ENCODE results near the gene NFIB. TPM values are rescaled to one million over a fixed set of nuclear protein-coding genes. Genes with fewer than 3 reads are reported as not detected.

NFIB gene
- total and polyA plus RNA-seq, 2 donors (not counting 3 experiments of a cell fraction or from before 2014, with no cell fraction given): 26.4 to 174 TPM

DNA sequence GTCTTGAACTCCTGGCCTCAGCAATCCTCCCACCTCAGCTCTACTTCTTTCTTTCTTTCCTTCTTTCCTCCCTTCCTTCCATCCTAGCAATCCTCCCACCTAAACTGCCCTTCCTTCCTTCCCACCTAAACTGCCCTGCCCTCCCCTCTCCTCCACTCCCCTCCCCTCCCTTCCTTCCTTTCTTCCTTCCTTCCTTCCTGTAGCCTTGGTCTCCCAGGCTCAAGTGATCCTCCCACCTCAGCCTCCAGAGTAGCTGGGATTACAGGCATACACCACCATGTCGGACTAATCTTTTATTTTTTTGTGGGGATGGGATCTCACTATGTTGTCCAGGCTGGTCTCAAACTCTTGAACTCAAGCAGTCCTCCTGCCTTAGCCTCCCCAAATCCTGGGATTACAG lies 65.8 kb downstream of the NFIB start:
- Histone ChIP-seq H3K4me3 (replicated peaks in 1 of 3; ENCODE audit: insufficient read depth in 1 of 3, low read depth in 1 of 3, low read length in 3 of 3) (no peak overlapping the region), H3K4me2 (ENCODE audit: insufficient read depth, low read length) (no peak overlapping the region), H3K27ac (ENCODE audit: insufficient read depth, low read depth, low read length) (no peak overlapping the region), H3K9me1 (replicated peaks; ENCODE audit: control insufficient read depth, extremely low read depth, insufficient read depth, low read length) (no peaks in the 10 kb centered on the region), H3K27me3 (ENCODE audit: control insufficient read depth in 2 of 2, insufficient read depth in 2 of 2, low read length in 2 of 2) (no peaks in the 10 kb centered on the region), H3K9me3 (replicated peaks; ENCODE audit: control insufficient read depth, insufficient read depth, low read length) (no peaks in the 10 kb centered on the region), H4K20me1 (replicated peaks; ENCODE audit: control insufficient read depth, extremely low read depth, insufficient read depth, low read length) (no peaks in the 10 kb centered on the region), H3K4me1 (ENCODE audit: control insufficient read depth, extremely low read depth, insufficient read depth, low read length) (peaks cover 69% of the 10 kb centered on the region), H3K79me2 (ENCODE audit: control insufficient read depth, insufficient read depth, low read length) (peaks cover 93% of the 10 kb centered on the region), H3K36me3 (ENCODE audit: control insufficient read depth in 2 of 2, extremely low read depth in 1 of 2, insufficient read depth in 2 of 2, low read length in 2 of 2) (peaks cover 0 to 3% of the 10 kb centered on the region in 2 experiments), H3K9ac (replicated peaks; ENCODE audit: extremely low read depth, insufficient read depth, low read length) (no peak overlapping the region), H2AFZ (ENCODE audit: low read depth, low read length) (no peak overlapping the region)
- dilution Hi-C loops (cut with MboI; ENCODE audit: extremely low pct_ligation_motif_present, low sequenced_read_pairs) (no loop called here), intact Hi-C loops (cut with micrococcal nuclease) (no loop called here)
- DNase-seq (ENCODE audit: low read depth, low spot score) (no peak), FAIRE-seq (no peak)
- TF ChIP-seq, protein P1, sequence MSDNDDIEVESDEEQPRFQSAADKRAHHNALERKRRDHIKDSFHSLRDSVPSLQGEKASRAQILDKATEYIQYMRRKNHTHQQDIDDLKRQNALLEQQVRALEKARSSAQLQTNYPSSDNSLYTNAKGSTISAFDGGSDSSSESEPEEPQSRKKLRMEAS (IDR thresholded peaks at IDR 0.05; ENCODE audit: insufficient read depth, insufficient read length): no peak
- TF ChIP-seq POLR2A (IDR thresholded peaks at IDR 0.05; ENCODE audit: low read depth, low read length) (no peak), FOS (IDR thresholded peaks at IDR 0.05; ENCODE audit: borderline replicate concordance, insufficient read depth, low read length) (no peak), CTCF (IDR thresholded peaks at IDR 0.05; ENCODE audit: extremely low read depth in 1 of 2, insufficient read depth in 1 of 2, low read depth in 1 of 2, low read length in 2 of 2) (no peak), GATA2 (IDR thresholded peaks at IDR 0.05; ENCODE audit: insufficient read depth, insufficient read length, low read depth, low read length) (no peak), JUN (IDR thresholded peaks at IDR 0.05; ENCODE audit: borderline replicate concordance, insufficient read depth, insufficient read length, low read depth) (no peak), MYC (IDR thresholded peaks at IDR 0.05; ENCODE audit: low read depth, low read length) (no peak), EZH2 (IDR thresholded peaks at IDR 0.05; ENCODE audit: borderline replicate concordance, low read depth, low read length, severe bottlenecking) (no peak), POLR2AphosphoS5 (IDR thresholded peaks at IDR 0.05; ENCODE audit: insufficient read depth, low read depth, low read length) (no peak)
- CTCF ChIA-PET: interaction anchor here (0.6 to 1.1 kb wide), 2 partner anchors 8 to 302 kb away, joined by 3 read pairs; no protein-coding TSS in a partner anchor
- POLR2A ChIA-PET: no interaction called here
- no TSS peak for BruUV-seq (replicated peaks)

Data from endothelial cell of umbilical vein (primary cell).